ENCODE data around the gene FNBP1L.

DNA sequence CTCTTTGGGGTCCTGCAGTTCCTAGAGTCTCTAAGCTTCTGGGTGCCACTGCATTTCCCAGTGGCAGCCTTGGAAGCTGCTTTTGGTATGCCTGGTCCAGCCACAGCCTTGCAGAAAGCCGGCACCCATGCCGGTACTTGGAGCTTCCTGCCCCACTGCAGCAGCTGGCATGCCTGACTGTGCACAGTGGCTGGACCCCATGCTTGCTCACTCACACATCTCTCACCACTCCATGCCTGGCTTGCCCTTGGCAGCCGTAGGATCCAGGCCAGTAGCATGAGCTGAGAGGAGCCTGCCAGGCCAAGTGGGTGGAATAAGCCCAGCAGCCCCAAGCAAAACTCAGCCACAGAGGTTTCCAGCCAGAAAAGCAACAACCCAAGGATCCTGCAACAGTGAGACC lies 20.3 kb upstream of the FNBP1L start:
- TF ChIP-seq, protein P1, sequence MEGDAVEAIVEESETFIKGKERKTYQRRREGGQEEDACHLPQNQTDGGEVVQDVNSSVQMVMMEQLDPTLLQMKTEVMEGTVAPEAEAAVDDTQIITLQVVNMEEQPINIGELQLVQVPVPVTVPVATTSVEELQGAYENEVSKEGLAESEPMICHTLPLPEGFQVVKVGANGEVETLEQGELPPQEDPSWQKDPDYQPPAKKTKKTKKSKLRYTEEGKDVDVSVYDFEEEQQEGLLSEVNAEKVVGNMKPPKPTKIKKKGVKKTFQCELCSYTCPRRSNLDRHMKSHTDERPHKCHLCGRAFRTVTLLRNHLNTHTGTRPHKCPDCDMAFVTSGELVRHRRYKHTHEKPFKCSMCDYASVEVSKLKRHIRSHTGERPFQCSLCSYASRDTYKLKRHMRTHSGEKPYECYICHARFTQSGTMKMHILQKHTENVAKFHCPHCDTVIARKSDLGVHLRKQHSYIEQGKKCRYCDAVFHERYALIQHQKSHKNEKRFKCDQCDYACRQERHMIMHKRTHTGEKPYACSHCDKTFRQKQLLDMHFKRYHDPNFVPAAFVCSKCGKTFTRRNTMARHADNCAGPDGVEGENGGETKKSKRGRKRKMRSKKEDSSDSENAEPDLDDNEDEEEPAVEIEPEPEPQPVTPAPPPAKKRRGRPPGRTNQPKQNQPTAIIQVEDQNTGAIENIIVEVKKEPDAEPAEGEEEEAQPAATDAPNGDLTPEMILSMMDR (conservative IDR thresholded peaks at IDR 0.05 in 1 of 2, IDR thresholded peaks at IDR 0.05 in 1 of 2; ENCODE audit: extremely low read depth in 1 of 2, insufficient read depth in 1 of 2, low read depth in 1 of 2, low read length in 2 of 2) = no peak
- TF ChIP-seq EZH2 (IDR thresholded peaks at IDR 0.05; ENCODE audit: borderline replicate concordance, low read length) = no peak
